Upper lobe of left lung (tissue), 4 donors: ENCODE results near the gene GALNT16.

Source experiments
- POLR2A ChIP-seq, 4 donors: fragments of 450-650 bp; IDR thresholded peaks; one replicate each; pipeline ENCODE4 v1.5.1; 2016 to 2017; ENCODE audit warnings: antibody characterized with exemption in 4 of 4, mild to moderate bottlenecking in 2 of 4
- POLR2AphosphoS5 ChIP-seq, 2 donors: sonication (generic); formaldehyde crosslinking; IDR thresholded peaks; one replicate each; pipeline ENCODE4 v1.5.1; 2017; ENCODE audit warnings: antibody characterized with exemption in 2 of 2
- TF ChIP-seq, protein P1 (sequence below), 6 experiments: fragments of 450-650 bp in 4 of 6; fragments of 200-600 bp in 2 of 6; sonication (generic) in 2 of 6; IDR thresholded peaks; one replicate each; pipeline ENCODE4 v1.5.1; 2016 to 2019; ENCODE audit warnings: antibody characterized with exemption in 6 of 6

DNA sequence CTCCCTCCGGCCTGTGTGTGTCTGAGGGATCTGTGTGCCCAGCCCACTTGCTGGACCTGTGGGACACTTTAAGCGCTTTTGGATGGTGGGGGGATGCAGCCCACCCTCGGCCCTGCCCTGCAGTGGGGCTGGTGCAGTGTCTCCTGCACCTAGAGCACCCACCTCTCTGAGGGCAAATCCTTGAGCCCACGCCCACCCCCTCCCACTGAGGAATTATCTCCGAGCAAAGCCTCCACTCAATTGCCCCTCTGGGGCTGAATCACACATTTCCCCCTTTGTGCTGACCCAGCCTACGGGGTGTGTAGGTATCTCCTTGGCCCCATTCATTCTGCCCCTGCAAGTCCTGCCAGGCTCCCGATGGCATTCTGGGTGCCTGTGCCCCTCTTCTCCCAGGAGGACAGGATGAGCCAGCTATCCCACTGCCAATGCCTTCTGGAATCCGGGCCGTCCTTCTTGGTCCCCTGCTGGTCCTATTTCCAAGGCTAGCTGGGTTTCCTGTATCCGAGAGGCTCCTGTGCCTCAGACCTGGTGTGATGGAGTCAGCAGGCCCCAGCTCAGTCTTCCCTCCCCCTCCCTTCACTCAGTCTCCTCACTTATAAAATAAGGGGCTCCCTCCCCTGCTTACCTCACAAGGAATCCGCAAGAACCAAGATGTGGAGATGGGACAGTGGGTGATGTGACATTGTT is 89.3 kb downstream of the GALNT16 start:
- TF ChIP-seq, protein P1, sequence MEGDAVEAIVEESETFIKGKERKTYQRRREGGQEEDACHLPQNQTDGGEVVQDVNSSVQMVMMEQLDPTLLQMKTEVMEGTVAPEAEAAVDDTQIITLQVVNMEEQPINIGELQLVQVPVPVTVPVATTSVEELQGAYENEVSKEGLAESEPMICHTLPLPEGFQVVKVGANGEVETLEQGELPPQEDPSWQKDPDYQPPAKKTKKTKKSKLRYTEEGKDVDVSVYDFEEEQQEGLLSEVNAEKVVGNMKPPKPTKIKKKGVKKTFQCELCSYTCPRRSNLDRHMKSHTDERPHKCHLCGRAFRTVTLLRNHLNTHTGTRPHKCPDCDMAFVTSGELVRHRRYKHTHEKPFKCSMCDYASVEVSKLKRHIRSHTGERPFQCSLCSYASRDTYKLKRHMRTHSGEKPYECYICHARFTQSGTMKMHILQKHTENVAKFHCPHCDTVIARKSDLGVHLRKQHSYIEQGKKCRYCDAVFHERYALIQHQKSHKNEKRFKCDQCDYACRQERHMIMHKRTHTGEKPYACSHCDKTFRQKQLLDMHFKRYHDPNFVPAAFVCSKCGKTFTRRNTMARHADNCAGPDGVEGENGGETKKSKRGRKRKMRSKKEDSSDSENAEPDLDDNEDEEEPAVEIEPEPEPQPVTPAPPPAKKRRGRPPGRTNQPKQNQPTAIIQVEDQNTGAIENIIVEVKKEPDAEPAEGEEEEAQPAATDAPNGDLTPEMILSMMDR (IDR thresholded peaks at IDR 0.05), result no peak
- TF ChIP-seq POLR2AphosphoS5 (IDR thresholded peaks at IDR 0.05), result no peak
- no peak for TF ChIP-seq POLR2A (IDR thresholded peaks at IDR 0.05)
